Ascending aorta (tissue), 2 donors: ENCODE measurements around the gene FAM135A. TPM values are rescaled to one million over a fixed set of nuclear protein-coding genes. Genes with fewer than 3 reads are reported as not detected.

Experiments
- DNase-seq, 2 donors: peaks; one replicate each; pipeline ENCODE4 v3.0.0-alpha.2; 2019; ENCODE audit warnings: low spot score in 2 of 2
- H3K27ac ChIP-seq, 2 donors: fragments of 200-600 bp; sonication (generic); one replicate each; pipeline ENCODE4 v1.5.1; 2016 to 2017; ENCODE audit warnings: mild to moderate bottlenecking in 1 of 2
- H3K27me3 ChIP-seq: fragments of 200-600 bp; sonication (generic); one replicate; pipeline ENCODE4 v1.5.1; 2017
- H3K36me3 ChIP-seq, 2 donors: fragments of 200-600 bp; sonication (generic); one replicate each; pipeline ENCODE4 v1.5.1; 2016
- H3K4me1 ChIP-seq, 2 donors: fragments of 200-600 bp; sonication (generic); one replicate each; pipeline ENCODE4 v1.5.1; 2016 to 2017; ENCODE audit warnings: mild to moderate bottlenecking in 1 of 2
- H3K4me3 ChIP-seq, 2 donors: fragments of 200-600 bp; sonication (generic); one replicate each; pipeline ENCODE4 v1.5.1; 2016 to 2017; ENCODE audit warnings: mild to moderate bottlenecking in 1 of 2
- H3K9me3 ChIP-seq, 2 donors: fragments of 200-600 bp; sonication (generic); one replicate each; pipeline ENCODE4 v1.5.1; 2016
- CTCF ChIP-seq, 3 experiments: fragments of 200-600 bp in 2 of 3; fragments of 450-650 bp in 1 of 3; sonication (generic) in 2 of 3; IDR thresholded peaks; one replicate each; pipeline ENCODE4 v1.5.1; 2016 to 2019; ENCODE audit warnings: antibody characterized with exemption in 3 of 3, mild to moderate bottlenecking in 1 of 3, moderate library complexity in 1 of 3
- intact Hi-C: fragments of 100-400 bp; cut with DNase I; formaldehyde crosslinking; loops from one replicate; pipeline ENCODE4 v1.15.1; 2023
- total RNA-seq: library from RNA; depleted of rRNA; stranded (reverse); fragments of >200 nt; gene quantifications from one replicate; pipeline ENCODE4 v1.1.0, GENCODE V29; 2016

Gene FAM135A
- total RNA-seq, 1 donor from 2014 or later = 10.7 TPM

- H3K9me3 ChIP-seq = no peaks in the 10 kb centered on the region
- no peak for TF ChIP-seq CTCF (IDR thresholded peaks at IDR 0.05)
- no peaks in the 10 kb centered on the region for H3K4me1 ChIP-seq
- DNase-seq = no peak
- intact Hi-C loops = no loop called here
- H3K27ac ChIP-seq = no peak overlapping the region
- no peaks in the 10 kb centered on the region for H3K27me3 ChIP-seq
- H3K4me3 ChIP-seq = no peak overlapping the region
- H3K36me3 ChIP-seq = peaks cover 5 to 13% of the 10 kb centered on the region in 2 donors
Measured at GRCh38 chr6:70590400-70590799, 177.1 kb downstream of the FAM135A start.

GRCh38 chr6:70592391-70593117, 179.2 kb downstream of the FAM135A start:
- TF ChIP-seq CTCF (IDR thresholded peaks at IDR 0.05) = no peak
- Histone ChIP-seq H3K36me3 (peaks cover 0 to 9% of the 10 kb centered on the region in 2 donors), H3K27ac (no peak overlapping the region)

GRCh38 chr6:70593118-70593486, 179.8 kb downstream of the FAM135A start:
- H3K4me3 ChIP-seq = no peak overlapping the region
- no peaks in the 10 kb centered on the region for H3K4me1 ChIP-seq
- no peaks in the 10 kb centered on the region for H3K27me3 ChIP-seq
- no peak overlapping the region for H3K27ac ChIP-seq
- TF ChIP-seq CTCF (IDR thresholded peaks at IDR 0.05) = no peak
- intact Hi-C loops = no loop called here
- DNase-seq = no peak
- no peaks in the 10 kb centered on the region for H3K9me3 ChIP-seq
- peaks cover 0 to 9% of the 10 kb centered on the region in 2 donors for H3K36me3 ChIP-seq

More at GRCh38 chr6:70592391-70593117, 179.2 kb downstream of the FAM135A start:
- Histone ChIP-seq H3K27me3 (no peaks in the 10 kb centered on the region), H3K4me3 (no peak overlapping the region), H3K4me1 (no peaks in the 10 kb centered on the region), H3K9me3 (no peaks in the 10 kb centered on the region)
- intact Hi-C loops = no loop called here
- no peak for DNase-seq

GRCh38 chr6:70599187-70599586, 185.9 kb downstream of the FAM135A start:
- Histone ChIP-seq H3K27ac (no peak overlapping the region), H3K36me3 (no peaks in the 10 kb centered on the region), H3K4me3 (no peak overlapping the region), H3K9me3 (no peaks in the 10 kb centered on the region), H3K4me1 (no peaks in the 10 kb centered on the region), H3K27me3 (no peaks in the 10 kb centered on the region)
- intact Hi-C loops = no loop called here
- no peak for TF ChIP-seq CTCF (IDR thresholded peaks at IDR 0.05)
- no peak for DNase-seq

- no peaks in the 10 kb centered on the region for H3K36me3 ChIP-seq
- no peaks in the 10 kb centered on the region for H3K9me3 ChIP-seq
- DNase-seq = no peak
- no peaks in the 10 kb centered on the region for H3K27me3 ChIP-seq
- intact Hi-C loops = no loop called here
- no peak for TF ChIP-seq CTCF (IDR thresholded peaks at IDR 0.05)
- H3K4me1 ChIP-seq = no peaks in the 10 kb centered on the region
- H3K27ac ChIP-seq = no peak overlapping the region
- H3K4me3 ChIP-seq = no peak overlapping the region
Measured at GRCh38 chr6:70601014-70601413, 187.7 kb downstream of the FAM135A start.
